Upper lobe of right lung (tissue), 1 donor: Measurements from ENCODE around the gene PIAS1. TPM values are rescaled to one million over a fixed set of nuclear protein-coding genes. Genes with fewer than 3 reads are reported as not detected.
A peak's percentile ranks its signal among the peaks of the same experiment; 100 is the strongest.
"Not testable (repeated sequence)": the region's sequence is repeated elsewhere in the genome, so short reads cannot be mapped to it uniquely, and the experiment has no call there.

Source experiments
- ATAC-seq: fragments of 200-7000 bp; cut with Tn5 transposase; one replicate; pipeline ENCODE4 v1.9.1; 2020; ENCODE audit warnings: mild to moderate bottlenecking, moderate library complexity
- DNase-seq: peaks from one replicate; pipeline ENCODE4 v3.0.0-alpha.2; 2020
- H3K27ac ChIP-seq: fragments of 200-600 bp; one replicate; pipeline ENCODE4 v1.8.0; 2022
- H3K27me3 ChIP-seq: fragments of 200-600 bp; one replicate; pipeline ENCODE4 v1.8.0; 2022; ENCODE audit warnings: mild to moderate bottlenecking
- H3K36me3 ChIP-seq: fragments of 200-600 bp; one replicate; pipeline ENCODE4 v1.8.0; 2022
- H3K4me1 ChIP-seq: fragments of 200-600 bp; one replicate; pipeline ENCODE4 v1.8.0; 2022
- H3K4me3 ChIP-seq: fragments of 200-600 bp; one replicate; pipeline ENCODE4 v1.8.0; 2022; ENCODE audit warnings: mild to moderate bottlenecking
- H3K9me3 ChIP-seq: fragments of 200-600 bp; one replicate; pipeline ENCODE4 v1.8.0; 2022
- intact Hi-C: fragments of 100-400 bp; cut with DNase I; formaldehyde crosslinking; loops from one replicate; pipeline ENCODE4 v1.11.0; 2022
- total RNA-seq: library from RNA; stranded (reverse); fragmentation: NEBNext Ultra II Directional; extraction: Animal tissue kit (Norgen Biotek cat#: 25700); gene quantifications from one replicate; pipeline ENCODE4 v1.2.1, GENCODE V29; 2021
- TF ChIP-seq, protein P1 (sequence below): fragments of 200-600 bp; IDR thresholded peaks from one replicate; pipeline ENCODE4 v1.8.0; 2022; ENCODE audit warnings: antibody characterized with exemption
- donor health status: DM: no; HTN: yes; CAD: no; lungs with severe emphysema.

Gene PIAS1
- total RNA-seq, 1 donor from 2014 or later: 62.0 TPM

DNA sequence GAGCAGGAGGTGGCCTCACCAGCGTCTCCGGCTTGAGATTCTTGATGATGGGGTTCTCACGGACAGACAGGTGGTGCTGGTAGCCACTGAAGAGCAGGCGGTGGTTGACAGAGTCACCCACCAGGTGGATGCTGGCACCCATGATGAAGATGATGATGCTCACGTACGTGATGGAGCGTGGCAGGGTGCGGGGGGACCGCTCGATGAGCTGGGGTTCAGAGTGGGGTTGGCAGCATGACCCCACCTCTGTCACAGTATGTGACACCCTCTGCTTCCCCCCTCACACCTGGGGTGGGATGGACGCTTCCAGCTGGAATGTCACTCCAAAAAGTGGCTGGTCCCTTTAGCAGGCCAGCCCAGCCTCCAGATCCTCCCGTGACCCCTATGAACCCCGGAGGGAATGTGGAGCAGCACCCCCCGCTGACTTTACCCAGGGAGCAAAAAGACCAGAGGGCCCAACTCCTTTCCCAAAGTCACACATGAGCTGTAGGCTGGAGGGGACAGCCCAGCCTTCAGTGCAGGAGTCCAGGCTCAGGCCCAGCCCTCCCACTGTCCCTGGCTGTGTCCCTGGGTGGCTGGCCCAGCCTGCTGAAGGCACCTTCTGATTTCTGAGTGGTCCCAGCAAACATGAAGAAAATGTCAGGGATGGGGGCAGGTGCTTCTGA is 157.7 kb downstream of the PIAS1 start:
- no peak overlapping the region for H3K27ac ChIP-seq
- H3K4me1 ChIP-seq: peaks cover 7% of the 10 kb centered on the region
- TF ChIP-seq, protein P1, sequence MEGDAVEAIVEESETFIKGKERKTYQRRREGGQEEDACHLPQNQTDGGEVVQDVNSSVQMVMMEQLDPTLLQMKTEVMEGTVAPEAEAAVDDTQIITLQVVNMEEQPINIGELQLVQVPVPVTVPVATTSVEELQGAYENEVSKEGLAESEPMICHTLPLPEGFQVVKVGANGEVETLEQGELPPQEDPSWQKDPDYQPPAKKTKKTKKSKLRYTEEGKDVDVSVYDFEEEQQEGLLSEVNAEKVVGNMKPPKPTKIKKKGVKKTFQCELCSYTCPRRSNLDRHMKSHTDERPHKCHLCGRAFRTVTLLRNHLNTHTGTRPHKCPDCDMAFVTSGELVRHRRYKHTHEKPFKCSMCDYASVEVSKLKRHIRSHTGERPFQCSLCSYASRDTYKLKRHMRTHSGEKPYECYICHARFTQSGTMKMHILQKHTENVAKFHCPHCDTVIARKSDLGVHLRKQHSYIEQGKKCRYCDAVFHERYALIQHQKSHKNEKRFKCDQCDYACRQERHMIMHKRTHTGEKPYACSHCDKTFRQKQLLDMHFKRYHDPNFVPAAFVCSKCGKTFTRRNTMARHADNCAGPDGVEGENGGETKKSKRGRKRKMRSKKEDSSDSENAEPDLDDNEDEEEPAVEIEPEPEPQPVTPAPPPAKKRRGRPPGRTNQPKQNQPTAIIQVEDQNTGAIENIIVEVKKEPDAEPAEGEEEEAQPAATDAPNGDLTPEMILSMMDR: no peak
- no peaks in the 10 kb centered on the region for H3K27me3 ChIP-seq
- no peak overlapping the region for H3K4me3 ChIP-seq
- no peaks in the 10 kb centered on the region for H3K9me3 ChIP-seq
- ATAC-seq (no peak), DNase-seq (no peak)
- H3K36me3 ChIP-seq: no peaks in the 10 kb centered on the region
- intact Hi-C loops: no loop called here

GRCh38 chr15:68213491-68213845 is 159.4 kb downstream of the PIAS1 start:
- H3K27ac ChIP-seq, ATAC-seq, H3K4me3 ChIP-seq, H3K4me1 ChIP-seq, DNase-seq, H3K36me3 ChIP-seq, intact Hi-C loops, H3K9me3 ChIP-seq, H3K27me3 ChIP-seq: not testable (repeated sequence)

DNA sequence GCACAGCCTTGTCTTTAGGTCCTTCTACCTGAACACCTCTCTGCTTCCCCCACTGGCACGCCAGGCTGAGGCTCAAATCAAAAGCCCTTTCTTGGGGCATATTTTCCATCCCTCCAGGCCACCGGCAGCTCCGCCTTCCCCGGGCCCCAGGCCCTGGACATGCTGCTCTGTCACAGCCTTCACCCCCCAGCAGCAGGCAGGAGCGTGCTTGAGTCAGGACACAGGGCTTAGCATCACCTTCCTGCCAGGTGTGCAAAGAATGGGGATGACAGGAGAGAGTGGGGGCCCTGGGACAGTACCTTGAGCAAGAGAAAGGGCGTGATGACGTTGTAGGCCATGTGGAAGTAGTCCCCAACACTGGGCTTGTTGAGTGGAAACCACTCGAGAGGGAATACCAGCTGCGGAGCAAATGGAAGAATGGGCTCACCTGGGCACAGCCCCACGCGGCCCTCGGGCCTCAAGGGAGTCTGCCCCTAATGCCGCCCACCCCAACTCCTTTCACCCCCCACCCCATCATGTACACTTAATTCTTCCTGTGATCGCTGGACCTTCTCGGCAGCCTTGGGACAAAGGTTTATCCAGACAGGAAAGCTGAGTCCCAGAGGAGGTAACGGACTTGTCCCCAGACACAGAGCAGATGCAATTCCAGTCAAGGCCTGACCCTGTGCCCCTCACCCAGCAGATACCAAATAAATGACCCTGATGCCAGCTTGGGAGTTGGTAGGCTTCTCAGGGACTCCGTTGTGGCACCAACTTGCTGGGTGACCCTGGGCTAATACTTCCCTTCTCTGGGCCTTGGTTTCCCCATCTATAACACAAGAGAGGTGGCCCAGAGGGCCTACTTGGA is 160.1 kb downstream of the PIAS1 start:
- Histone ChIP-seq H3K9me3 (no peaks in the 10 kb centered on the region), H3K4me1 (peaks cover 7% of the 10 kb centered on the region), H3K36me3 (no peaks in the 10 kb centered on the region), H3K27me3 (no peaks in the 10 kb centered on the region), H3K4me3 (no peak overlapping the region), H3K27ac (no peak overlapping the region)
- DNase-seq (no peak), ATAC-seq (no peak)
- TF ChIP-seq, protein P1: no peak
- intact Hi-C loops: no loop called here

DNA sequence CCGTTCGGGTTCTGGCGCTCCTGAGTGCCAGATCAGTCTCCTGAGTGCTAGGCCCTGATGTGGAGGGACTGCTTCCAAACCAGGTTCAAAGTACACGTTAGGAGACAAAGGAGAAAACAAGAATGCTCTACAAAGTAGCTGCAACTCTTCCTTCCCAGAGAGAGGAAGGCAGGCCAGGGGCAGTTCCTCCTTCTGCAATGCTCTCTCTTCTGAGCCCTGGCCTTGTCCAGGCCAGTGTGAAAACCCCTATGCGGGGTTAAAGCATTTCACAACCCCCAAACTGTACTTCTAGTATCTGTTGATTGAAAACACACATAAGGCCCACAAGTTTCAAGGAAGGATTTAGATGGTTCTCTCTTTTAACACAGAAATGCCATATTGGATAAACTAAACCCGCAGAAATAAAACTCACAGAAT is 160.7 kb downstream of the PIAS1 start:
- Histone ChIP-seq H3K27ac (no peak overlapping the region), H3K9me3 (no peaks in the 10 kb centered on the region), H3K27me3 (no peaks in the 10 kb centered on the region), H3K36me3 (no peaks in the 10 kb centered on the region), H3K4me1 (peaks cover 7% of the 10 kb centered on the region), H3K4me3 (no peak overlapping the region)
- ATAC-seq (peak; percentile 41), DNase-seq (no peak)
- intact Hi-C loops: no loop called here
- TF ChIP-seq, protein P1: no peak

- no peak for ATAC-seq
- H3K9me3 ChIP-seq: no peaks in the 10 kb centered on the region
- no peaks in the 10 kb centered on the region for H3K27me3 ChIP-seq
- H3K36me3 ChIP-seq: no peaks in the 10 kb centered on the region
- H3K4me1 ChIP-seq: no peaks in the 10 kb centered on the region
- intact Hi-C loops: no loop called here
- no peak overlapping the region for H3K27ac ChIP-seq
- TF ChIP-seq, protein P1: no peak
- DNase-seq: no peak
- no peak overlapping the region for H3K4me3 ChIP-seq
These were observed 163.2 kb downstream of the PIAS1 start for GRCh38 chr15:68217341-68217740.

GRCh38 chr15:68218331-68218730 is 164.2 kb downstream of the PIAS1 start:
- Histone ChIP-seq H3K4me3 (no peak overlapping the region), H3K9me3 (no peaks in the 10 kb centered on the region), H3K27ac (no peak overlapping the region), H3K36me3 (no peaks in the 10 kb centered on the region), H3K27me3 (no peaks in the 10 kb centered on the region), H3K4me1 (no peaks in the 10 kb centered on the region)
- TF ChIP-seq, protein P1: no peak
- no peak for DNase-seq
- intact Hi-C loops: no loop called here
- ATAC-seq: no peak
